GM23248 (cell line): ENCODE data around the gene QRFP.

Experiments
- EZH2 ChIP-seq: fragments of 200-600 bp; sonication (generic); IDR thresholded peaks from 2 replicates; pipeline ENCODE4 v1.6.1; 2018; ENCODE audit warnings: antibody characterized with exemption, mild to moderate bottlenecking; ENCODE audit not compliant: insufficient read depth, poor library complexity, severe bottlenecking
- EZH2phosphoT487 ChIP-seq: fragments of 200-600 bp; sonication (generic); IDR thresholded peaks from 2 replicates; pipeline ENCODE4 v1.6.1; 2018; ENCODE audit warnings: antibody characterized with exemption, moderate library complexity, mild to moderate bottlenecking, low read depth; ENCODE audit not compliant: insufficient read depth

GRCh38 chr9:130897105-130897751 is 616 bp upstream of the QRFP start:
- no peak for TF ChIP-seq EZH2
- TF ChIP-seq EZH2phosphoT487 = no peak
